GM12865 (cell line): ENCODE measurements around the gene KCNT1.

ENCODE experiments used
- DNase-seq: peaks from one replicate; pipeline ENCODE4 v3.0.0; 2010; ENCODE audit warnings: low read depth
- H3K4me3 ChIP-seq: 2 replicates; pipeline ENCODE4 v1.5.1; 2011; ENCODE audit warnings: mild to moderate bottlenecking, low read depth, low read length, control low read depth
- CTCF ChIP-seq: IDR thresholded peaks from 2 replicates; pipeline ENCODE4 v1.5.1; 2011; ENCODE audit warnings: low read length, control low read depth, low read depth, inconsistent platforms; ENCODE audit not compliant: insufficient read depth; ENCODE audit errors: missing control alignments

The KCNT1 gene

DNA sequence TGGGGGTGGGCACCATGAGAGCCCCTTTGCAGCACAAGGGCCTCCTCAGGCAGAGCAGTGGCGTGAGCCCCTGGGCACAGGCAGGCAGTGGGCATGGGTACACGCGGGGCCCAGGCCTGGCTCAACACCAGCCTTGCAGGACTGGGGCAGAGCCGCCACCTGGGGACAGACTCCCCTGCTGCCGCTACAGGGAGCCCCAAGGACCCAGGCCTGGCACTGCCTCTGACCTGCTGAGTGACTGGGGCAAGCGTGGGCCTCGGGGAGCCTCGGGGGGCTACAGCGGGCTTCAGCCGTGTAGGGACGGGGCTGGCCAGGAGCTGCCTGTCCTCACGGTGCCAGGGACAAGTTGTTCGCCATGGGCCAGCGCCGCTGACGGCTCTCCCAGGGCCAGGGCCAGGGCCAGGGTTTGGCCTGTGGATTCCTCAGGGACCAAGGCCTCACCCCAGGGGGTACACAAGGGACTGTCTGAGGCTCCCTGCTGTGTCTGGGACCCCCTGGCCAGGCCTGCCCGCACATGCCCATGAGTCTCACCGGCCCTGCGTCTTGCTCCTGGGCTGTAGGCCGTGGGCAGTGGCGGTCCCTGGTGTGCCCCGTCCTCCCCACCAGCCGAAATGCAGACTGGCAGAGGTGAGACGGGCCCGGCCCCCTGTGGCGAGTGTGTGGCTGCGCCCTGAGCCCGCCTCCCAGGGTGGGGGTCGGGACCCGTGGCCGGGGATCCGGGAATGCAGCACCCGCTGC is 42.5 kb downstream of the KCNT1 start:
- DNase-seq: no peak
- H3K4me3 ChIP-seq: no peak overlapping the region
- TF ChIP-seq CTCF: no peak

- H3K4me3 ChIP-seq: no peak overlapping the region
- DNase-seq: no peak
- TF ChIP-seq CTCF: no peak
These were observed 43.2 kb downstream of the KCNT1 start for GRCh38 chr9:135745189-135745588.

- no peak for DNase-seq
- no peak for TF ChIP-seq CTCF
- H3K4me3 ChIP-seq: no peak overlapping the region
These were observed 43.8 kb downstream of the KCNT1 start for GRCh38 chr9:135745686-135746324.

DNA sequence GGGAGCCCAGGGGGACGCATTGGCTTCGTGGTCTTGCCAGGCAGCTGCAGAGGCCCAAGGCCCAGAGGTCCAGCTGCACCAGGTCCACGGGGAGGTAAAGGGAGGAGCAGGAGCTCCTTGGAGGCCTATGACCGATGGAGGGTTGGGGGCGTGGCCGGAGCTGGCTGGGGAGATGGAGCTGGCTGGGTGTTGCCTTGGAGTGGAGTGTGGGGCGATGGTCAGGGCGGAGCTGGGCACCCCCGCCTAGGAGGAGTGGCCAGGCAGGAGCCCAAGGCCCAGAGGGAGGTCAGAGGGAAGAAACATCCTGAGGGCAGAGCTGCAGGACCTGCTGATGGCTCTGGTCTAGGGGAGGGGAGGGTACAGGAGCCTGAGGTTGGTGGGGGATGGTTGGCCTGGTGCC is 44.6 kb downstream of the KCNT1 start:
- no peak overlapping the region for H3K4me3 ChIP-seq
- DNase-seq: no peak
- TF ChIP-seq CTCF: no peak

GRCh38 chr9:135747311-135747710 is 45.3 kb downstream of the KCNT1 start:
- no peak for DNase-seq
- no peak for TF ChIP-seq CTCF
- no peak overlapping the region for H3K4me3 ChIP-seq

GRCh38 chr9:135748676-135749075 is 46.7 kb downstream of the KCNT1 start:
- no peak overlapping the region for H3K4me3 ChIP-seq
- no peak for TF ChIP-seq CTCF
- no peak for DNase-seq
